ELR (cell line): ENCODE results near the gene CDCP2.

Experiments
- DNase-seq: peaks from one replicate; pipeline ENCODE4 v3.0.0-alpha.2; 2015; ENCODE audit warnings: low read depth

The CDCP2 gene

GRCh38 chr1:54152696-54153095, at the start of gene CDCP2:
TSS of gene CDCP2 (minus strand) at chr1:54153000. CDS start at chr1:54152922, 78 bp downstream.
- no peak for DNase-seq

GRCh38 chr1:54200519-54200997, 47.8 kb upstream of the CDCP2 start:
- peak; percentile 22 for DNase-seq

GRCh38 chr1:54199765-54200518, 47.1 kb upstream of the CDCP2 start, which contains the start of the genes CYB5RL and MRPL37:
TSS of gene CYB5RL (minus strand) at chr1:54200030. CDS start at chr1:54195616, 4,414 bp downstream.
TSS of gene MRPL37 (plus strand) at chr1:54200167. CDS start at chr1:54200244, 77 bp downstream.
- DNase-seq = peak; percentile 99

GRCh38 chr1:54199151-54199764, 46.5 kb upstream of the CDCP2 start:
- DNase-seq = peak; percentile 26

- no peak for DNase-seq
Measured at GRCh38 chr1:54193453-54193852, 40.7 kb upstream of the CDCP2 start.

- DNase-seq = no peak
Measured at GRCh38 chr1:54191525-54191924, 38.7 kb upstream of the CDCP2 start.

- no peak for DNase-seq
Measured at GRCh38 chr1:54190526-54190925, 37.7 kb upstream of the CDCP2 start.

- peak; percentile 17 for DNase-seq
Measured at GRCh38 chr1:54188291-54188690, 35.5 kb upstream of the CDCP2 start.

- DNase-seq = no peak
Measured at GRCh38 chr1:54186056-54186455, 33.3 kb upstream of the CDCP2 start.

GRCh38 chr1:54180701-54181360, 28.0 kb upstream of the CDCP2 start:
- no peak for DNase-seq

- no peak for DNase-seq
Measured at GRCh38 chr1:54178296-54179070, 25.7 kb upstream of the CDCP2 start.

- no peak for DNase-seq
Measured at GRCh38 chr1:54177726-54178125, 24.9 kb upstream of the CDCP2 start.

- DNase-seq = no peak
Measured at GRCh38 chr1:54176621-54177327, 24.0 kb upstream of the CDCP2 start.

- DNase-seq = no peak
Measured at GRCh38 chr1:54174106-54174505, 21.3 kb upstream of the CDCP2 start.

GRCh38 chr1:54173681-54174080, 20.9 kb upstream of the CDCP2 start:
- no peak for DNase-seq

GRCh38 chr1:54172614-54173599, 20.1 kb upstream of the CDCP2 start:
- peak; percentile 23 for DNase-seq

- DNase-seq = no peak
Measured at GRCh38 chr1:54171606-54172005, 18.8 kb upstream of the CDCP2 start.

GRCh38 chr1:54171016-54171415, 18.2 kb upstream of the CDCP2 start:
- DNase-seq = no peak

GRCh38 chr1:54169068-54169467, 16.3 kb upstream of the CDCP2 start:
- no peak for DNase-seq
